PC-3 (cell line): ENCODE measurements around the gene LRRC47.

Experiments
- CTCF ChIP-seq: fragments of 300-600 bp; sonication (generic); conservative IDR thresholded peaks from 2 replicates; pipeline ENCODE4 v1.5.1; 2017; ENCODE audit warnings: antibody characterized with exemption, low read depth, mild to moderate bottlenecking, low read length
- EZH2 ChIP-seq: fragments of 300-600 bp; sonication (generic); IDR thresholded peaks from one replicate; pipeline ENCODE4 v1.6.1; 2017; ENCODE audit warnings: antibody characterized with exemption, mild to moderate bottlenecking, low read length; ENCODE audit not compliant: unreplicated experiment

GRCh38 chr1:3768811-3769390, 27.4 kb downstream of the LRRC47 start:
- TF ChIP-seq CTCF (no peak), EZH2 (no peak)
